LNCAP (cell line): Measurements from ENCODE around the gene ZNF773.
"Not testable (repeated sequence)": the region's sequence is repeated elsewhere in the genome, so short reads cannot be mapped to it uniquely, and the experiment has no call there.

Experiments used
- TF ChIP-seq, protein P1 (sequence below): fragments of 450-650 bp; IDR thresholded peaks from 2 replicates; pipeline ENCODE4 v1.5.1; 2017; ENCODE audit warnings: mild to moderate bottlenecking

ZNF773 gene

GRCh38 chr19:57487477-57488298 lies 12.1 kb upstream of the ZNF773 start, which contains the start of gene ZNF419:
TSS of gene ZNF419 (plus strand) at chr19:57487750. CDS start at chr19:57487951, 201 bp downstream.
- TF ChIP-seq, protein P1, sequence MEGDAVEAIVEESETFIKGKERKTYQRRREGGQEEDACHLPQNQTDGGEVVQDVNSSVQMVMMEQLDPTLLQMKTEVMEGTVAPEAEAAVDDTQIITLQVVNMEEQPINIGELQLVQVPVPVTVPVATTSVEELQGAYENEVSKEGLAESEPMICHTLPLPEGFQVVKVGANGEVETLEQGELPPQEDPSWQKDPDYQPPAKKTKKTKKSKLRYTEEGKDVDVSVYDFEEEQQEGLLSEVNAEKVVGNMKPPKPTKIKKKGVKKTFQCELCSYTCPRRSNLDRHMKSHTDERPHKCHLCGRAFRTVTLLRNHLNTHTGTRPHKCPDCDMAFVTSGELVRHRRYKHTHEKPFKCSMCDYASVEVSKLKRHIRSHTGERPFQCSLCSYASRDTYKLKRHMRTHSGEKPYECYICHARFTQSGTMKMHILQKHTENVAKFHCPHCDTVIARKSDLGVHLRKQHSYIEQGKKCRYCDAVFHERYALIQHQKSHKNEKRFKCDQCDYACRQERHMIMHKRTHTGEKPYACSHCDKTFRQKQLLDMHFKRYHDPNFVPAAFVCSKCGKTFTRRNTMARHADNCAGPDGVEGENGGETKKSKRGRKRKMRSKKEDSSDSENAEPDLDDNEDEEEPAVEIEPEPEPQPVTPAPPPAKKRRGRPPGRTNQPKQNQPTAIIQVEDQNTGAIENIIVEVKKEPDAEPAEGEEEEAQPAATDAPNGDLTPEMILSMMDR, result not testable (repeated sequence)

DNA sequence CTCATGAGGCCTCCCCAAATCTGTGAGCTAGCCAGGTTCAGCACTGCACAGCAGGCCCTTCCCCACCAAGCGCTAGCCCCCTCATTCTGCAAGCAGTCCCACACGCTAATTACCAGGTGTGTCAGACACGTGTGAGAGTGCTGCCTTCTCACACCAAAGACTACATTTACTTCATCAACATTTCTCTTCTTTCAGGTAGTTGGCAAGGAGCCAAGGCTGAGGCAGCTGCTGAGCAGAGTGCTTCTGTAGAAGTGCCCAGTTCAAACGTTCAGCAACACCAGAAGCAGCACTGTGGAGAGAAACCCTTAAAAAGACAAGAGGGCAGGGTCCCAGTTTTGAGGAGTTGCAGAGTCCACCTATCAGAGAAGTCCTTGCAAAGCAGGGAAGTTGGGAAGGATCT lies 6.4 kb downstream of the ZNF773 start:
- TF ChIP-seq, protein P1, result no peak

DNA sequence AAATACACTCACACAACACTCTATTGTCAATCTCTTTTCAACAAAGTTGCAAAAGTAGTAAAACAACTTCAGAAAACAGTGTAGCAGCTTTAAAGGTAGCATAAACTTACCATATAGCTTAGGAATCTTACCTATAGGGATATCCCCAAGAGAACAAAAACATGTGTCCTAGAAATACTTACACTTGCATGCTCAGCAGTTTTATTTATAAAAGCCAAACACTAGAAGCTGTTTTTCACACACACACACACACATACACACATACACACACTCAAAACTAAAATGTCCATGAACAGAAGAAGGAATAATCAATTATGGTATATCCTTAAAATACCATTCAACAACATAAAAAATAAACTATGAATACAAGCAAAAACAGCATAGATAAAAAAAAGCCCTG lies 11.7 kb downstream of the ZNF773 start:
- TF ChIP-seq, protein P1, result no peak

DNA sequence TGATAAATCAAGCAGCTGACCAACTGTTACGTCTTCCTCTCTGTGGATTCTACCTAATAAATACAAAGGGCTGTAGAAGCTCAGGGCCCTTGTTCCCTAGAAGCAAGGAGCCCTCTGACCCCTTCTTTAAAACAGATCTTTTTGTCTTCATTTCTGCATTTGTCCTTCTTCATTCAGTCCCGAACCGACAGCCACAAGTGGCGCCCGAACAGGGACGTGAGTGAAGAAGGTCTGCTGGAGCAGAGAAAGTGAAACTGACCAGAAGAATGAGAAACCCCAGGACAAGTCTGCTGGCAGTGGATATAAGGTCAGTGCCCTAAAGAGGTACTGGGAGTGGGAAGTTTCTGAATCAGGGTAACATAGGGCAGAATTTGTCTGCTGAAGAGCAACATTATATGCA lies 13.1 kb downstream of the ZNF773 start:
- TF ChIP-seq, protein P1, result no peak

- TF ChIP-seq, protein P1, result no peak
These were observed 15.5 kb downstream of the ZNF773 start for GRCh38 chr19:57515255-57515654.

DNA sequence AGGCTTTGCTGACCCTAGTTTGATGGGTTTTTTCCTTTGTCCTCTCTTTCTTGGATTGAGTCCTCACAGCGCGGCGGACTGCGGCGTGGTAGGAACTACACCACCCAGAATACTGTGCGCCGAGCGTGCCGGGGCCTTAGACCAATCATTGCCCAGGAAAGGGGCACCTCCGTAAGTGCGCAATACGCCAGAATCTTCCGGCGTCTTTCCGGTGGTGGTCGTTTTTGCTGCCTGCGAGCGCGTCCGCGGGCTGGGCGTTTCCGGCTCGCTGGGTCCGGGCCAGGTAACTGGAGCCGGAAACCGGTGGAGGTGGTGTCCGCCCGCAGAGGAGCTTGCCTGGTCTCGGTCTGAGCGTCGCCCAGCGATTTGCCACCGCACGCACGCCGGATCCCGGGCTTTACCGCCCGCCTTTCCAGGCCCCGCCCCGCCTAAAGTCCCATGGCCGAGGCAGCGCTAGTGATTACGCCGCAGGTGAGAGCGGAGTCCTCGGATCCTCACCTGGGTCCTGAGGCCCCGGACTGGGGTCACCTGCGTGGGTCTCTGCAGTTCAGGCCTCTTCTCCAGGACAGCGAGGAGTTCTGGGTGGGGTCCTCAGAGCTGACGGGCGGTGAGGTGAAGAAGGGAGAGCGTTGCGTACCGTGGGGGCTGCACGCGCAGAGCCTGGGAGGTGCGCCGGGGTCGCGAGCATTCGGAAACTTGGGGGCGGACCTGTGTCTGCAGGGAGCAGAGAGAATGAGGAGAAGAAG lies 27.6 kb downstream of the ZNF773 start, which contains the start of gene ZNF549:
ZNF549 (plus strand) TSS at position 221 of the 746 bp plus-strand sequence; CDS start at position 439, 218 bp downstream.
- TF ChIP-seq, protein P1, result no peak

GRCh38 chr19:57537953-57538547 lies 38.3 kb downstream of the ZNF773 start:
- TF ChIP-seq, protein P1, result no peak
